Tibial artery (tissue), 4 donors: ENCODE measurements around the gene MMRN2.

ENCODE experiments used
- DNase-seq, 2 donors: peaks; one replicate each; pipeline ENCODE4 v3.0.0-alpha.2; 2019
- H3K27ac ChIP-seq, 2 donors: fragments of 200-600 bp; sonication (generic) in 1 of 2; 1 replicate in 1 of 2; 2 replicates in 1 of 2; pipeline ENCODE4 v1.5.1; 2018 to 2019; ENCODE audit warnings: mild to moderate bottlenecking in 1 of 2
- H3K27me3 ChIP-seq, 2 donors: fragments of 200-600 bp; sonication (generic) in 1 of 2; one replicate each; pipeline versions ENCODE4 v1.5.1 to v1.6.0; 2016 to 2019
- H3K36me3 ChIP-seq, 3 donors: fragments of 200-600 bp; sonication (generic) in 2 of 3; one replicate each; pipeline ENCODE4 v1.5.1; 2016 to 2019; ENCODE audit warnings: mild to moderate bottlenecking in 2 of 3
- H3K4me1 ChIP-seq, 4 donors: fragments of 200-600 bp; sonication (generic) in 2 of 4; 1 replicate in 3 of 4; 2 replicates in 1 of 4; pipeline ENCODE4 v1.5.1; 2016 to 2019
- H3K4me3 ChIP-seq, 2 donors: fragments of 200-600 bp; sonication (generic) in 1 of 2; 1 replicate in 1 of 2; 2 replicates in 1 of 2; pipeline ENCODE4 v1.5.1; 2018 to 2019; ENCODE audit warnings: mild to moderate bottlenecking in 2 of 2
- H3K9me3 ChIP-seq, 3 donors: fragments of 200-600 bp; sonication (generic) in 1 of 3; one replicate each; pipeline ENCODE4 v1.5.1; 2016 to 2019
- CTCF ChIP-seq, 2 experiments: fragments of 200-600 bp in 1 of 2; fragments of 450-650 bp in 1 of 2; IDR thresholded peaks; one replicate each; pipeline ENCODE4 v1.5.1; 2017 to 2019; ENCODE audit warnings: antibody characterized with exemption in 2 of 2, mild to moderate bottlenecking in 1 of 2, moderate library complexity in 1 of 2
- intact Hi-C: fragments of 100-400 bp; cut with DNase I; formaldehyde crosslinking; loops from one replicate; pipeline ENCODE4 v1.15.0; 2023; ENCODE audit warnings: low total_unique reads

Gene MMRN2

DNA sequence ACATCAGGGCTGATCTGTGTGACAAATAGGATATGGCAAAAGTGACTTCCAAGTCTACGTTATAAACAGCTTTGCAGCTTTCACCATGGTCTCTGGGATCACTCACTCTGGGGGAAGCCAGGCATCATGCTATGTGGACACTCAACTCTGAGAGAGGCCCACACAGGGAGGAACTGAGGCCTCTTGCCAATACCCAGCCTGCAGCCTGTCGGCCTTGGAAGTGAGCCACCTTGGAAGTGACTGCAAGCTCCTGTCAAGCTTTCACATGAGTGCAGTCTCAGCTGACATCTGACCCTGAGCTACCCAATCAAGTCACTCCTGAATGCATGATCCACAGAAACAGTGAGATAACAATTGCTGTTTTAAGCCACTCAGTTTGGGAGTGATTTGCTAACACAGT, 56.5 kb downstream of the MMRN2 start:
- Histone ChIP-seq H3K4me1 (peaks cover 0 to 42% (median 18%) of the 10 kb centered on the region in 4 donors), H3K9me3 (no peaks in the 10 kb centered on the region), H3K4me3 (no peak overlapping the region), H3K27ac (peak overlapping the region; percentile 50 to 52), H3K36me3 (peaks cover 12 to 36% (median 20%) of the 10 kb centered on the region in 3 donors), H3K27me3 (no peaks in the 10 kb centered on the region)
- intact Hi-C loops = loop anchor here (2.0 kb wide), 1 partner anchor 190 kb away; no protein-coding TSS in a partner anchor
- DNase-seq = peak; percentile 60 to 85
- TF ChIP-seq CTCF (IDR thresholded peaks at IDR 0.05) = no peak

- no peak overlapping the region for H3K4me3 ChIP-seq
- DNase-seq = peak; percentile 69 to 74
Observed at GRCh38 chr10:86899670-86900276, 57.6 kb downstream of the MMRN2 start.

DNA sequence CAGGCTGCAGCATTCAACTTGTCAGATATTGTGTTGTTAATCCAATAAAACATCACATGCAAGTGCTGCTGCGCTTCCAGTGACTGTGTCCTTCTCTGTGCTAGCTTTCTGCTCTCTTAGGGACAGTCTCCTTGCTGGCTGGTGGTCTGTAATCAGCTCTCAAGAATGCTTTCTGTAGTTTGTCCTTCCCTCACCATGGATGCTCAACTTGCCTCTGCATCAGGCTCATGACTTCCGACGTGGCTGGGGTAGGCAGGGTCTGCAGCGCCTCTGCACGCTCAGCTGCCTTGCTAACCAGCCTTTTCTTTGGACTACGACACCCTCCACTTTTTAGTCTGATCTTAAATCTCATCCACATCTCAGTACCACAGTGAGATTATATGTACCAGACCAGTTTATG, 58.3 kb downstream of the MMRN2 start:
- H3K36me3 ChIP-seq = peaks cover 12 to 35% (median 14%) of the 10 kb centered on the region in 3 donors
- no peak for TF ChIP-seq CTCF (IDR thresholded peaks at IDR 0.05)
- H3K4me3 ChIP-seq = no peak overlapping the region
- intact Hi-C loops = no loop called here
- peaks cover 0 to 29% (median 15%) of the 10 kb centered on the region in 4 donors for H3K4me1 ChIP-seq
- H3K27me3 ChIP-seq = no peaks in the 10 kb centered on the region
- no peaks in the 10 kb centered on the region for H3K9me3 ChIP-seq
- peak overlapping the region; percentile 29 to 39 for H3K27ac ChIP-seq
- DNase-seq = no peak

More at GRCh38 chr10:86899670-86900276, 57.6 kb downstream of the MMRN2 start:
- peak; percentile 67 to 75 for TF ChIP-seq CTCF (IDR thresholded peaks at IDR 0.05)
- Histone ChIP-seq H3K27ac (peak overlapping the region; percentile 29 to 39), H3K36me3 (peaks cover 12 to 36% (median 14%) of the 10 kb centered on the region in 3 donors), H3K4me1 (peaks cover 0 to 30% (median 15%) of the 10 kb centered on the region in 4 donors), H3K9me3 (no peaks in the 10 kb centered on the region), H3K27me3 (no peaks in the 10 kb centered on the region)
- intact Hi-C loops = loop anchor here (2.0 kb wide), 1 partner anchor 189 kb away; no protein-coding TSS in a partner anchor

DNA sequence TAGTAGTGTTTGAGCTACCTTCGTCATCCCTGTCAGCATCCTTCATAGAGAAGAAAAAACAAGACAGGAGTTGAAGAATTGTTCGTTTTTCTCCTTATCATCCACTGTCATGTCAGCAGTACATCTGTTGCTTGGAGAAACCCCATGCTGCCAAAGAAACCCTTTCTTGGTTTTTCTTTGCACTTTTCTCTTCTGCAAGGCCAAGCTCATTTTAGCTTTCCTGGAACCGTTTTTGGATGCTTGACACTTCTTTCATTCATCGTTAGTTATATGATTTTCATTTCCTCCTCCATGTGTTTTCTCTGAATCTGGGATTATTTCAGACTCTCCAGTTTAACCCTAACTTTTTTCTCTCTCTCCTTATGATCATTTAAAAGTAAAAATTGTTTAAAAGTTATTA, 58.9 kb downstream of the MMRN2 start:
- no peaks in the 10 kb centered on the region for H3K9me3 ChIP-seq
- H3K4me1 ChIP-seq = peaks cover 0 to 29% (median 15%) of the 10 kb centered on the region in 4 donors
- intact Hi-C loops = no loop called here
- no peak for DNase-seq
- H3K27ac ChIP-seq = peak overlapping the region; percentile 29 to 39
- TF ChIP-seq CTCF (IDR thresholded peaks at IDR 0.05) = no peak
- no peak overlapping the region for H3K4me3 ChIP-seq
- peaks cover 7 to 35% (median 12%) of the 10 kb centered on the region in 3 donors for H3K36me3 ChIP-seq
- H3K27me3 ChIP-seq = no peaks in the 10 kb centered on the region

- H3K36me3 ChIP-seq = peaks cover 8 to 16% (median 14%) of the 10 kb centered on the region in 3 donors
- TF ChIP-seq CTCF (IDR thresholded peaks at IDR 0.05) = no peak
- H3K9me3 ChIP-seq = no peaks in the 10 kb centered on the region
- no peak overlapping the region for H3K4me3 ChIP-seq
- H3K27ac ChIP-seq = peak overlapping the region in 1 of 2 donors; percentile 65
- DNase-seq = no peak
- intact Hi-C loops = loop anchor here (10.0 kb wide), 1 partner anchor 125 kb away; no protein-coding TSS in a partner anchor
- peaks cover 0 to 26% (median 8%) of the 10 kb centered on the region in 4 donors for H3K4me1 ChIP-seq
- H3K27me3 ChIP-seq = no peaks in the 10 kb centered on the region
Observed at GRCh38 chr10:86889997-86890396, 67.4 kb downstream of the MMRN2 start.
